GM12878 (cell line): Measurements from ENCODE around the gene ZNF511. TPM values are rescaled to one million over a fixed set of nuclear protein-coding genes. Genes with fewer than 3 reads are reported as not detected.

Source experiments
- BCL3 ChIP-seq: IDR thresholded peaks from 2 replicates; pipeline ENCODE4 v1.6.1; 2011; ENCODE audit warnings: borderline replicate concordance, low read depth, mild to moderate bottlenecking, moderate library complexity, low read length; ENCODE audit not compliant: insufficient read depth, poor library complexity, severe bottlenecking
- CBFB ChIP-seq: IDR thresholded peaks from 2 replicates; pipeline ENCODE4 v1.6.1; 2016; ENCODE audit warnings: antibody characterized with exemption, low read depth
- E4F1 ChIP-seq: fragments of 450-650 bp; IDR thresholded peaks from 2 replicates; pipeline ENCODE4 v1.6.1; 2018; ENCODE audit warnings: borderline replicate concordance, mild to moderate bottlenecking; ENCODE audit not compliant: partially characterized antibody
- GATAD2B ChIP-seq: fragments of 450-650 bp; conservative IDR thresholded peaks from 2 replicates; pipeline ENCODE4 v1.6.1; 2017; ENCODE audit warnings: low read depth, mild to moderate bottlenecking, moderate library complexity
- PBX3 ChIP-seq: IDR thresholded peaks from 2 replicates; pipeline ENCODE4 v1.6.1; 2011; ENCODE audit warnings: mild to moderate bottlenecking, low read depth, low read length, moderate library complexity; ENCODE audit not compliant: insufficient replicate concordance
- POLR2A ChIP-seq: IDR thresholded peaks from 2 replicates; pipeline ENCODE4 v1.6.1; 2011; ENCODE audit warnings: low read depth, mild to moderate bottlenecking, low read length
- POLR2AphosphoS5 ChIP-seq: IDR thresholded peaks from 2 replicates; pipeline ENCODE4 v1.6.1; 2011; ENCODE audit warnings: mild to moderate bottlenecking, low read length, inconsistent platforms
- POU2F2 ChIP-seq: IDR thresholded peaks from 3 replicates; pipeline ENCODE4 v1.6.1; 2011; ENCODE audit warnings: low read depth, mild to moderate bottlenecking, low read length, borderline replicate concordance
- RELA ChIP-seq: fragments of 450-650 bp; IDR thresholded peaks from 2 replicates; pipeline ENCODE4 v1.8.0; 2014; ENCODE audit warnings: borderline replicate concordance; ENCODE audit not compliant: partially characterized antibody
- SIX5 ChIP-seq: IDR thresholded peaks from 2 replicates; pipeline ENCODE4 v1.6.1; 2011; ENCODE audit warnings: mild to moderate bottlenecking, low read depth, low read length, moderate library complexity; ENCODE audit not compliant: severe bottlenecking
- SKIL ChIP-seq: fragments of 450-650 bp; IDR thresholded peaks from 2 replicates; pipeline ENCODE4 v1.6.1; 2017; ENCODE audit warnings: mild to moderate bottlenecking, low read depth, inconsistent platforms; ENCODE audit not compliant: poor library complexity, severe bottlenecking
- TCF3 ChIP-seq: IDR thresholded peaks from 2 replicates; pipeline ENCODE4 v1.6.1; 2012; ENCODE audit warnings: low read depth, mild to moderate bottlenecking, low read length, borderline replicate concordance; ENCODE audit not compliant: insufficient read depth
- USF2 ChIP-seq: IDR thresholded peaks from 2 replicates; pipeline ENCODE4 v1.6.1; 2011; ENCODE audit warnings: low read depth, low read length, improper control_type of control experiment, borderline replicate concordance
- YY1 ChIP-seq: IDR thresholded peaks from 2 replicates; pipeline ENCODE4 v1.6.1; 2011; ENCODE audit warnings: low read depth, mild to moderate bottlenecking, low read length
- ZBTB40 ChIP-seq: fragments of 450-650 bp; IDR thresholded peaks from 2 replicates; pipeline ENCODE4 v1.6.1; 2016; ENCODE audit warnings: mild to moderate bottlenecking, moderate library complexity, borderline replicate concordance
- polyA plus RNA-seq, 11 experiments: library from polyadenylated mRNA; depleted of rRNA in 4 of 11; unstranded in 6 of 11; stranded (reverse) in 5 of 11; fragments of >200 nt; fragmentation: Nextera tagmentation in 4 of 11; fragmentation: Illumina TruSeq in 1 of 11; extraction: Ambion mirVana in 4 of 11; extraction: Trizol in 1 of 11; gene quantifications; 1 replicate in 1 of 11; 2 replicates in 10 of 11; pipeline versions ENCODE4 v1.2.1 to v1.2.3, GENCODE V29; 2011 to 2016; ENCODE audit warnings: inconsistent platforms in 2 of 11, missing spikeins in 2 of 11, low read depth in 1 of 11
- total RNA-seq, 4 experiments: library from RNA; depleted of rRNA in 3 of 4; stranded (reverse); fragments of >200 nt in 3 of 4; fragmentation: Illumina TruSeq in 1 of 4; extraction: Trizol in 1 of 4; gene quantifications; 2 replicates each; pipeline versions ENCODE4 v1.2.1 to v1.2.3, GENCODE V29; 2013 to 2021

The ZNF511 gene
- total and polyA plus RNA-seq, 10 of the 15 experiments (the other 5 are each of a cell fraction or from before 2014, with no cell fraction given), result 0.58 to 110 (median 32.0) TPM

GRCh38 chr10:133357285-133358161 is 48.8 kb downstream of the ZNF511 start, which contains the start of gene FUOM (continued):
- TF ChIP-seq ZBTB40, result peak; percentile 59; the same call in 1 of the 2 replicates
- no peak for TF ChIP-seq SIX5
- TF ChIP-seq BCL3, result peak; percentile 25
- no peak for TF ChIP-seq TCF3
- TF ChIP-seq E4F1, result peak; percentile 39
- TF ChIP-seq SKIL, result no peak
- no peak for TF ChIP-seq USF2
- peak; percentile 45; the same call in 1 of the 3 replicates for TF ChIP-seq POU2F2
- TF ChIP-seq RELA, result peak; percentile 53
- no peak for TF ChIP-seq CBFB
- peak; percentile 83 for TF ChIP-seq GATAD2B
- TF ChIP-seq POLR2AphosphoS5, result peak; percentile 49; the same call in 1 of the 2 replicates
- peak; percentile 85 for TF ChIP-seq POLR2A
- peak; percentile 47; the same call in 1 of the 2 replicates for TF ChIP-seq YY1
- no peak for TF ChIP-seq PBX3
